CD8-positive, alpha-beta memory T cell (primary cell): Measurements from ENCODE around the gene HUNK. TPM values are rescaled to one million over a fixed set of nuclear protein-coding genes. Genes with fewer than 3 reads are reported as not detected.

Experiments used
- CTCF ChIA-PET: fragments of 350-600 bp; sonication (Branson Sonifier 250); formaldehyde crosslinking; loops from one replicate; lab custom pipeline; 2021; ENCODE audit warnings: antibody characterized with exemption; lab: Charles Lee
- POLR2A ChIA-PET: fragments of 350-600 bp; sonication (Branson Sonifier 250); formaldehyde crosslinking; loops from one replicate; lab custom pipeline; 2021; ENCODE audit warnings: antibody characterized with exemption; lab: Charles Lee
- DNase-seq, 5 donors: peaks; one replicate each; pipeline versions ENCODE4 v3.0.0 to v3.0.0-alpha.2; 2020 to 2022; ENCODE audit warnings: mixed read lengths in 1 of 5
- H3K27ac ChIP-seq: one replicate; pipeline ENCODE4 v1.7.0; 2013; ENCODE audit warnings: low read depth, mild to moderate bottlenecking, low read length, moderate library complexity
- H3K27me3 ChIP-seq: 2 replicates; pipeline ENCODE4 v1.7.0; 2013; ENCODE audit warnings: low read length, mild to moderate bottlenecking; ENCODE audit not compliant: insufficient read depth, poor library complexity, severe bottlenecking
- H3K36me3 ChIP-seq: 2 replicates; pipeline ENCODE4 v1.7.0; 2013; ENCODE audit warnings: mild to moderate bottlenecking, low read length, moderate library complexity; ENCODE audit not compliant: insufficient read depth
- H3K4me1 ChIP-seq: 2 replicates; pipeline ENCODE4 v1.7.0; 2013; ENCODE audit warnings: mild to moderate bottlenecking, low read length, moderate library complexity; ENCODE audit not compliant: insufficient read depth
- H3K4me3 ChIP-seq: 2 replicates; pipeline ENCODE4 v1.7.0; 2013; ENCODE audit warnings: mild to moderate bottlenecking, low read length
- H3K9me3 ChIP-seq: 2 replicates; pipeline ENCODE4 v1.7.0; 2013; ENCODE audit warnings: mild to moderate bottlenecking, low read length
- H3K27ac Mint-ChIP-seq, 8 donors: one replicate each; pipeline ENCODE4 v1.8.0; 2020 to 2021; ENCODE audit warnings: mixed read lengths in 8 of 8, mild to moderate bottlenecking in 6 of 8, inconsistent platforms in 3 of 8, moderate library complexity in 3 of 8
- H3K27me3 Mint-ChIP-seq, 2 donors: one replicate each; pipeline ENCODE4 v1.8.0; 2020 to 2021; ENCODE audit warnings: mixed read lengths in 2 of 2, mild to moderate bottlenecking in 1 of 2, moderate library complexity in 1 of 2
- H3K36me3 Mint-ChIP-seq, 3 donors: one replicate each; pipeline ENCODE4 v1.8.0; 2020 to 2021; ENCODE audit warnings: mixed read lengths in 3 of 3, inconsistent platforms in 1 of 3, mild to moderate bottlenecking in 1 of 3
- H3K4me1 Mint-ChIP-seq, 3 donors: one replicate each; pipeline ENCODE4 v1.8.0; 2020 to 2021; ENCODE audit warnings: mixed read lengths in 3 of 3, inconsistent platforms in 1 of 3, mild to moderate bottlenecking in 1 of 3
- H3K4me3 Mint-ChIP-seq, 7 donors: one replicate each; pipeline ENCODE4 v1.8.0; 2020 to 2021; ENCODE audit warnings: mixed read lengths in 7 of 7, mild to moderate bottlenecking in 6 of 7, moderate library complexity in 4 of 7, inconsistent platforms in 2 of 7
- H3K9me3 Mint-ChIP-seq, 5 donors: one replicate each; pipeline ENCODE4 v1.8.0; 2020 to 2022; ENCODE audit warnings: mixed read lengths in 5 of 5, mild to moderate bottlenecking in 3 of 5, moderate library complexity in 2 of 5, inconsistent platforms in 1 of 5
- polyA plus RNA-seq: library from polyadenylated mRNA; unstranded; fragments of 300-500 nt; fragmentation: Illumina TruSeq; gene quantifications from one replicate; pipeline ENCODE4 v1.2.3, GENCODE V29; 2021
- total RNA-seq, 2 experiments: library from RNA; stranded (reverse); gene quantifications; one replicate each; pipeline ENCODE4 v1.2.3, GENCODE V29; 2021

The HUNK gene
- total and polyA plus RNA-seq, 3 experiments from 2014 or later: 0.02 to 0.20 (median 0.06) TPM

DNA sequence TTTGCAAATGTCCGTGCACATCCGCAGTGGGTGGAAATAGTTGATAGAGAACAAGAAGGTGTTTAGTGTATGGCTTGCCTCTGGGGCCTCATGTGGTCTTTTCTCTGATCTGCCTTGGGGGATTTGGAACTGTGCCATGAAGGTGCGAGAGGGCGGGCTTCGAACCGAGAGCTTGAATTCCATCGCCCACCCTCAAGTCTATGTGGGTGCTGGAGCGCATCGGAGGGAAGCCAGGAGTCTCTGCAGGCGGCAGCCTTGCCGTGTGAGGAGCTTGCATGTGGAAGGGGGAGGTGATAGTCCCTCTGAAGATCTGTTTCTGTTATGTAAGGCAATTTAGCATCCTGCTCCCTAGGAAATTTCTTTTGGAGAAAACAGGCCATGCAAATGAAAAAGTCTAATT lies 119.6 kb downstream of the HUNK start:
- CTCF ChIA-PET: no interaction called here

DNA sequence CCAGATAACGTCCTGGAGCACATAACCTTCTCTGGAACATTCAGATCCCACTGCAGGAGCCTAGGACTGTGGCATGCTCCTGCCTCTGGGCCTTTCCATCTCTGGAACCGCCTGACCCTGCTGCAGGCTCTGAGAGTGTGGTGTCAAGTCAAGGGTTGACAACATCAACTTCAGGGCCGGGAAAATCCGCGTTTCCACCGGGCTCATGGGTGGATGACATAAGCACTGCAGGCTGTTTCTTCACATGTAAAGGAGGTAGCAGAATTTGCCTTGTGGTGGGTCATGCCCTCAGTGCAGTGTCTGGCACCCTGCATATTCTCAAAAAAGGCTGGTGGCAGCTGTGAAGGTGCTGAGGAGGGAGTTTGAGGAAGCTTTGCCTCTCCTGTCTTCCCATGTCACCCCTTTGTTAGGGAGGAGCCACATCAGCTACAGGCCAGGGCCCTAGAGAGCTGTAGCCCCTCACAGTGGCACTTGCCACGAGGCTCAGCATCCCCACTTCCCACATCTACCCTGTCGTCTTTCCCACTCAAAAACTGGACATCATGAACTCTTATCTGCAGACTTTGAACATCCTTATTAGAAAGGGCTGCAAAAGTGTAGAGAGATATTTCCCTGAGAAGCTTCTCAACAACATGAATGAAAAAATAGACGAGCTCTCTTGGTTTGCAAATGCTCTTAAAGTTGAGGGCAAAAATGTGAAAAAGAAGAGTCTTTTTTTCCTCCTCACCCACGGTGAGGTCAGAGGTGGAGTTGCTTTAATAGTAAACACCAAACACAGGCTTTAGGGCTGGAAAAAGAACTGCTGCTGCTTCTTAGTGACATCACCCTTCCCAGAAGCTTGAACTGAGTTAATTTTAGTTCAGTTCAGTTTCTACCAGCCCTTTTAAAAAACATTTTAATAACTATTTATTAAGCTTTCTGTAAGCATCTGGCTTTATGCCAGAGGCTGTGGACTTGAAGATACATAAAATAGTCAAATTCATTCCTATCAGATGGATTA lies 121.3 kb downstream of the HUNK start:
- Histone ChIP-seq H3K27me3 (no peaks in the 10 kb centered on the region), H3K4me1 (no peaks in the 10 kb centered on the region), H3K36me3 (no peaks in the 10 kb centered on the region), H3K9me3 (no peaks in the 10 kb centered on the region), H3K4me3 (no peak overlapping the region), H3K27ac (no peak overlapping the region)
- Mint-ChIP-seq H3K4me1 (no peaks in the 10 kb centered on the region), H3K27ac (no peak overlapping the region), H3K27me3 (peaks cover 4 to 24% of the 10 kb centered on the region in 2 donors), H3K9me3 (no peaks in the 10 kb centered on the region), H3K4me3 (no peak overlapping the region), H3K36me3 (no peaks in the 10 kb centered on the region)
- CTCF ChIA-PET: no interaction called here
- DNase-seq: no peak
- POLR2A ChIA-PET: no interaction called here

More for the DNA sequence above, 119.6 kb downstream of the HUNK start:
- Mint-ChIP-seq H3K9me3 (peaks cover 0 to 2% (median 0%) of the 10 kb centered on the region in 5 donors), H3K36me3 (no peaks in the 10 kb centered on the region), H3K27ac (no peak overlapping the region), H3K4me3 (no peak overlapping the region), H3K27me3 (peaks cover 4 to 27% of the 10 kb centered on the region in 2 donors), H3K4me1 (no peaks in the 10 kb centered on the region)
- no peak for DNase-seq
- H3K4me3 ChIP-seq: no peak overlapping the region
- no peaks in the 10 kb centered on the region for H3K4me1 ChIP-seq
- no peaks in the 10 kb centered on the region for H3K9me3 ChIP-seq
- no peak overlapping the region for H3K27ac ChIP-seq
- no peaks in the 10 kb centered on the region for H3K36me3 ChIP-seq
- no peaks in the 10 kb centered on the region for H3K27me3 ChIP-seq
- POLR2A ChIA-PET: no interaction called here

DNA sequence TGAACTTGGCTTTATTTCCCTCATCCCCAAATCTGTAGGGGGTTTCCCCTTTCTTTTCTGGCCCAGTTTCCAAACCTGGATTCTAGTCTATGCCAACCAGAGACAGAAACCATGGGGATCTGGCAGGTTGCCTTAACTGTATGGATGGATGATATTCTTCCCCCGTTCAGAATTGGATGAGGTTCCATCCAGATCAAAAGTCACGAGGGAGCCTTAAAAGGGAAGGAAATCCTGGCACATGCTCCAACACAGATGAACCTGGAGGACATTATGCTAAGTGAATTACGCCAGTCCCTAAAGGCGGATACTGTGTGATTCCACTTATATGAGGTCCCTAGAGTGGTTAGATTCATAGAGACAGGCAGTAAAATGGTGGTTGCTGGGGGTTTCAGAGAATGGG lies 124.4 kb downstream of the HUNK start:
- H3K4me1 Mint-ChIP-seq: no peaks in the 10 kb centered on the region
- Histone ChIP-seq H3K4me3 (no peak overlapping the region), H3K9me3 (no peaks in the 10 kb centered on the region), H3K27me3 (no peaks in the 10 kb centered on the region), H3K36me3 (no peaks in the 10 kb centered on the region), H3K27ac (no peak overlapping the region), H3K4me1 (no peaks in the 10 kb centered on the region)
- ChIA-PET POLR2A (no interaction called here), CTCF (no interaction called here)
- H3K36me3 Mint-ChIP-seq: no peaks in the 10 kb centered on the region
- H3K4me3 Mint-ChIP-seq: no peak overlapping the region
- peaks cover 0 to 8% of the 10 kb centered on the region in 2 donors for H3K27me3 Mint-ChIP-seq
- no peak for DNase-seq
- no peaks in the 10 kb centered on the region for H3K9me3 Mint-ChIP-seq
- H3K27ac Mint-ChIP-seq: no peak overlapping the region

DNA sequence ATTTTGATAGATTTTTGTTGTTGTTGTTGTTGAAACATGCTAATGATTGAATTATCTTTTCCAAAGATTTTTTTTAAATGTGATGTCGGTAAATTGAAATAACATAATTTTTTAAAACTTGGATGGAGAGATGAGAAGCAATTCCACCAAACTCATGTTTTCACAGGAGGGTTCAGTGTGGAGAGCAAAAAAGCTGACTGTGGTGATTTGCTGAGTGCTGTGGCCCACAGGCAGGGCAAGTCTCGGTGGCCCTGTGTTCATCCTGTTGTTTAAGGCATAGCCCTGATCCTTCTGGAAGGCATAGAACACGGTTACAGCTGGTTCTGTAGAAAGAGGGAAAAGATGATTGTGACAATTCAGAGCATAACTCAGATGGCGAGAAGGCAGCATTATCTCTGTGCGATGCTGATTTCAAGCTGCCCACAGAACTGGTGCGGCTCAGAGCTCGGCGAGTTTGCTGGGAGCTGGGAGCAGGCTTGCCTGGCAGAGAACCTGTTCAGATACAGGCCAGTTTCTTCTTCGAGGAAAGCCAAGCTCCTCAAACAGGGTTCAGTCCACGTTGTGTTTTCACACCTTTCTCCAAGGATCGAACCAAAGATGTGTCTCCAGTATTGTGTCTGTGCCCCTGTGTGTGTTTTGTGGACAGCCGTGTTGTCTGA lies 127.1 kb downstream of the HUNK start:
- Mint-ChIP-seq H3K36me3 (no peaks in the 10 kb centered on the region), H3K27ac (no peak overlapping the region), H3K27me3 (no peaks in the 10 kb centered on the region), H3K4me3 (no peak overlapping the region), H3K4me1 (no peaks in the 10 kb centered on the region), H3K9me3 (no peaks in the 10 kb centered on the region)
- H3K27ac ChIP-seq: no peak overlapping the region
- no peak for DNase-seq
- no peaks in the 10 kb centered on the region for H3K9me3 ChIP-seq
- no peaks in the 10 kb centered on the region for H3K4me1 ChIP-seq
- CTCF ChIA-PET: no interaction called here
- POLR2A ChIA-PET: no interaction called here
- no peaks in the 10 kb centered on the region for H3K27me3 ChIP-seq
- H3K36me3 ChIP-seq: no peaks in the 10 kb centered on the region
- H3K4me3 ChIP-seq: no peak overlapping the region

DNA sequence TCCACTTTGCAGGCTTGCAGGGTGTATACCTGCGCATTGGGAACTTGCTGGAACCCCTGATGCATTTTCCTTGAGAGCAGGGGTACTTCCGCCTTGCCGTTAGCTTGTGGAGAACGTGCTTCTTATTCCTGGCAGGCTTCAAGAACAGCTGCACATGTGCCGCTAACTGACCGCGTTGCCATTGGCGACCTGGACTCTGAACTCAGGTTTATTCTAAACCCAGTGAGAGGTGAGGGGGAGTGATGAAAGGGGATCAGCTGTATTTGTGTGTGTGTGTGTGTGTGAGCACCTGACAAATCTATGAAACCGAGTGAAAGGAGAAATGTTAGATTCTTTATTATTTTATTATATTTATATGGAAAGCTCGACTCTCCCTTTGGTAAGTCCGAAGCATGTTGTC lies 128.6 kb downstream of the HUNK start:
- Histone ChIP-seq H3K36me3 (no peaks in the 10 kb centered on the region), H3K4me3 (no peak overlapping the region), H3K9me3 (no peaks in the 10 kb centered on the region), H3K27me3 (no peaks in the 10 kb centered on the region), H3K27ac (no peak overlapping the region), H3K4me1 (no peaks in the 10 kb centered on the region)
- Mint-ChIP-seq H3K4me1 (no peaks in the 10 kb centered on the region), H3K27ac (no peak overlapping the region), H3K27me3 (no peaks in the 10 kb centered on the region), H3K4me3 (no peak overlapping the region), H3K9me3 (no peaks in the 10 kb centered on the region), H3K36me3 (no peaks in the 10 kb centered on the region)
- no peak for DNase-seq
- CTCF ChIA-PET: no interaction called here
- POLR2A ChIA-PET: no interaction called here

DNA sequence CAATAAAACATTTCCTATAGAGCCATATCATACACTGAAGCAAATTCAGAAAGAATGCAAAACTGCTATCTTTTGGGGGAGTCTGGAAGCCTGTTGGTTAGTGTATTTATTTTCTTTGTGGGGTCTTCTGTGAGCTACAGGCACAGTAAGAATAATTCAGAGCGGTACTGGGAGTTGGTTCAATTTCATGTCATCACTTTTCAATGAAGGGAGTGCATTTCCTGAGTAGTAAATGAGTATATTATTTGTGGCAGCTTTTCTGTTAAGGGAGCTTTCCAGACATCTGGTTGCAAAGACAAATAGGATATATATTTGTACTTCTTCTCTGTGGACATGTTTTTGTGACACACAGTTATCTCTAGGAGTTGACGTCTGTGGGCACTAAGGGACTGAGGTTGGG lies 130.6 kb downstream of the HUNK start:
- Mint-ChIP-seq H3K27me3 (peaks cover 0 to 3% of the 10 kb centered on the region in 2 donors), H3K36me3 (no peaks in the 10 kb centered on the region), H3K4me1 (no peaks in the 10 kb centered on the region), H3K27ac (no peak overlapping the region), H3K9me3 (no peaks in the 10 kb centered on the region), H3K4me3 (no peak overlapping the region)
- H3K9me3 ChIP-seq: no peaks in the 10 kb centered on the region
- DNase-seq: no peak
- H3K27ac ChIP-seq: no peak overlapping the region
- no peaks in the 10 kb centered on the region for H3K27me3 ChIP-seq
- ChIA-PET CTCF (no interaction called here), POLR2A (no interaction called here)
- no peak overlapping the region for H3K4me3 ChIP-seq
- H3K36me3 ChIP-seq: no peaks in the 10 kb centered on the region
- H3K4me1 ChIP-seq: no peaks in the 10 kb centered on the region

DNA sequence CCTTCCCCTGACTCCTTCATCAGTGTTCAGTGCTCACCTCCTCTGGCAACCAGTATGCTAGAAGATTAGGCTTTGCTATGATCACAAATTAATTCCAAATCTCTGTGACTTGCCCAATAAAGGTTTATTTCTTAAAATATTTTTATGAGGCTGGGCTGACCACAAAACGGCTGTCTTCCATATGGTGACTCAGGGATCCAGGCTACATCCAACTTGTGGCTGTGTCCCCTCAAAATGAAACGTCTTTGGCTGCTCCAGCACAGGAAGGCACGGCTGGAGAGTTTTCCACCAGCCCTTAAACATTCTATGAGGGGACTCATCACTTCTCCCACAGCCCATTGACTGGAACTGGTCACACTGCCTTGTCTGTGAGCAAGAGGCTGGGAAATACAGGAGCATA lies 131.5 kb downstream of the HUNK start:
- Mint-ChIP-seq H3K4me3 (no peak overlapping the region), H3K9me3 (no peaks in the 10 kb centered on the region), H3K36me3 (no peaks in the 10 kb centered on the region), H3K27ac (no peak overlapping the region), H3K4me1 (no peaks in the 10 kb centered on the region), H3K27me3 (peaks cover 3 to 9% of the 10 kb centered on the region in 2 donors)
- Histone ChIP-seq H3K27me3 (no peaks in the 10 kb centered on the region), H3K4me1 (no peaks in the 10 kb centered on the region), H3K27ac (no peak overlapping the region), H3K36me3 (no peaks in the 10 kb centered on the region), H3K9me3 (no peaks in the 10 kb centered on the region), H3K4me3 (no peak overlapping the region)
- no peak for DNase-seq
- ChIA-PET POLR2A (no interaction called here), CTCF (no interaction called here)

DNA sequence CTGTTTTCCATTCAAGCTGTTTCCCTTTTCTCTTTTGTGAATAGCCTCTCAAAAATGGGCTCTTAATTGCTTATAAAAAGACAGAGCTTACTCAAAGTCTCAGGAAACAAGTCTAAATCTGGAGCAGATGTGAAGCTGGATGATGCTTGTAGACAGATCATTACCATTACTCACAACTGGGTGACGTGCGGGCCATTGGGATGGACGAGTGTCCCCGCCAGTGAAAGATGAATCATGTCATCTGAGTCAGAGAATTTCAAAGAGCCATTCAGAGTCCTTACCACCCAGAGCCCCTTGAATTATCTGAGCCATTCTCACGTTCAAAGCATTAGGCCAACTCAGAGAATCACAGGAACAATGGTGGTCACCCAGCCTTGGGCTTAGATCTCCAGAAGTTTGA lies 134.6 kb downstream of the HUNK start:
- no peak overlapping the region for H3K4me3 ChIP-seq
- no peaks in the 10 kb centered on the region for H3K4me1 ChIP-seq
- ChIA-PET POLR2A (no interaction called here), CTCF (no interaction called here)
- Mint-ChIP-seq H3K36me3 (no peaks in the 10 kb centered on the region), H3K27ac (no peak overlapping the region), H3K9me3 (peaks cover 0 to 4% (median 0%) of the 10 kb centered on the region in 5 donors), H3K4me3 (no peak overlapping the region), H3K27me3 (peaks cover 10 to 16% of the 10 kb centered on the region in 2 donors), H3K4me1 (no peaks in the 10 kb centered on the region)
- no peaks in the 10 kb centered on the region for H3K36me3 ChIP-seq
- H3K27me3 ChIP-seq: no peaks in the 10 kb centered on the region
- no peaks in the 10 kb centered on the region for H3K9me3 ChIP-seq
- DNase-seq: no peak
- no peak overlapping the region for H3K27ac ChIP-seq
